C4-2B (cell line): ENCODE data around the gene MEAK7.

ENCODE experiments used
- CTCF ChIP-seq: fragments of 450-650 bp; conservative IDR thresholded peaks from 2 replicates; pipeline ENCODE4 v1.5.1; 2017; ENCODE audit warnings: mild to moderate bottlenecking
- ZFX ChIP-seq: fragments of 450-650 bp; IDR thresholded peaks from 2 replicates; pipeline ENCODE4 v1.6.1; 2017

DNA sequence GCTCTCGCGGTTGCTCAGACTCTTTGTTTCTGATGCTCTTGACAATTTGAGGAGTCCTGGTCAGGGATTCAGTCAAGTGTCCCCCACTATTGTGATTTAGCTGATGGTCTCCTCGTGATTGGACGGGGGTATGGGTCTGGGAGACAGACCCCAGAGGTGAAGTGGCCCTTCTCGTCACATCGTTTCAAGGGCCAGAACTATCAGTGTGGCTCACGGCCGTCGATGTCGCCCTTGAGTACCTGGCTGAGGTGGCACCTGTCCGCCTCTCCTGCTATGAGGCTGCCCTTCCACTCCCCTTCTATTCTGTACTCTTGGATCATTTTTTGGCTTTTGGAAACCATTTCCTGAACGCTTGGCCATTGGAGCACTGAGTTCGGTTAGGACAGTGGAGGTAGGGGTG is 7.4 kb upstream of the MEAK7 start:
- no peak for TF ChIP-seq CTCF
- no peak for TF ChIP-seq ZFX
